WTC11 (cell line): ENCODE data around the gene NAV3. TPM values are rescaled to one million over a fixed set of nuclear protein-coding genes. Genes with fewer than 3 reads are reported as not detected.

ENCODE experiments used
- ATAC-seq: fragments of 200-7000 bp; cut with Tn5 transposase; 2 replicates; pipeline ENCODE4 v1.10.0; 2021; ENCODE audit warnings: mild to moderate bottlenecking, moderate library complexity
- CTCF ChIA-PET: fragments of 300-600 bp; sonication (Branson Sonifier 250); formaldehyde crosslinking; loops from one replicate; lab custom pipeline; 2021; ENCODE audit warnings: antibody characterized with exemption; lab: Charles Lee
- POLR2A ChIA-PET: fragments of 350-600 bp; sonication (Branson Sonifier 250); formaldehyde crosslinking; loops from one replicate; lab custom pipeline; 2021; ENCODE audit warnings: antibody characterized with exemption; lab: Charles Lee
- DNase-seq: peaks from one replicate; pipeline ENCODE4 v3.0.0; 2021; ENCODE audit warnings: low spot score
- H3K27ac Mint-ChIP-seq: 2 replicates; pipeline ENCODE4 v1.8.0; 2021; ENCODE audit warnings: mixed read lengths
- H3K27me3 Mint-ChIP-seq: 2 replicates; pipeline ENCODE4 v1.8.0; 2021; ENCODE audit warnings: low read depth, mild to moderate bottlenecking, moderate library complexity, mixed read lengths
- H3K36me3 Mint-ChIP-seq: 2 replicates; pipeline ENCODE4 v1.8.0; 2021; ENCODE audit warnings: mixed read lengths
- H3K4me1 Mint-ChIP-seq: 2 replicates; pipeline ENCODE4 v1.8.0; 2022; ENCODE audit warnings: mixed read lengths
- H3K4me3 Mint-ChIP-seq: 2 replicates; pipeline ENCODE4 v1.8.0; 2021; ENCODE audit warnings: mild to moderate bottlenecking, moderate library complexity, mixed read lengths
- H3K9me3 Mint-ChIP-seq: 2 replicates; pipeline ENCODE4 v1.8.0; 2021; ENCODE audit warnings: mixed read lengths
- ARID4B ChIP-seq: sonication (generic); formaldehyde crosslinking; IDR thresholded peaks from 2 replicates; pipeline ENCODE4 v1.8.0; 2023; ENCODE audit warnings: missing genetic modification reagents, mild to moderate bottlenecking, borderline replicate concordance
- ATF1 ChIP-seq: sonication (generic); formaldehyde crosslinking; IDR thresholded peaks from 2 replicates; pipeline ENCODE4 v1.8.1; 2023; ENCODE audit warnings: mild to moderate bottlenecking, moderate library complexity, missing genetic modification reagents
- CBFB ChIP-seq: sonication (generic); formaldehyde crosslinking; IDR thresholded peaks from 2 replicates; pipeline ENCODE4 v1.8.1; 2022; ENCODE audit warnings: mild to moderate bottlenecking, low read depth, missing genetic modification reagents
- CDX4 ChIP-seq: fragments of 250-450 bp; sonication (Bioruptor Pico); IDR thresholded peaks from 2 replicates; pipeline ENCODE4 v1.9.0; 2021; ENCODE audit warnings: moderate library complexity, mild to moderate bottlenecking, inconsistent platforms, borderline replicate concordance
- CREB1 ChIP-seq: sonication (generic); formaldehyde crosslinking; IDR thresholded peaks from 2 replicates; pipeline ENCODE4 v1.8.0; 2023; ENCODE audit warnings: mild to moderate bottlenecking, missing genetic modification reagents
- ERG ChIP-seq: fragments of 250-450 bp; sonication (Bioruptor Pico); IDR thresholded peaks from 2 replicates; pipeline ENCODE4 v1.8.0; 2021; ENCODE audit warnings: mild to moderate bottlenecking
- FOXP1 ChIP-seq: sonication (generic); formaldehyde crosslinking; IDR thresholded peaks from 2 replicates; pipeline ENCODE4 v1.8.0; 2022; ENCODE audit warnings: missing genetic modification reagents, mild to moderate bottlenecking, moderate library complexity, borderline replicate concordance
- FOXP4 ChIP-seq: sonication (generic); formaldehyde crosslinking; IDR thresholded peaks from 2 replicates; pipeline ENCODE4 v1.8.0; 2022; ENCODE audit warnings: mild to moderate bottlenecking, missing genetic modification reagents
- GRHL2 ChIP-seq: fragments of 250-450 bp; sonication (Bioruptor Pico); IDR thresholded peaks from 2 replicates; pipeline ENCODE4 v1.8.0; 2022; ENCODE audit warnings: mild to moderate bottlenecking, moderate library complexity; ENCODE audit not compliant: insufficient replicate concordance, severe bottlenecking
- IRF1 ChIP-seq: sonication (generic); formaldehyde crosslinking; IDR thresholded peaks from 2 replicates; pipeline ENCODE4 v1.8.0; 2023; ENCODE audit warnings: missing genetic modification reagents
- MYBL2 ChIP-seq: sonication (generic); formaldehyde crosslinking; IDR thresholded peaks from 2 replicates; pipeline ENCODE4 v1.8.1; 2023; ENCODE audit warnings: mild to moderate bottlenecking, moderate library complexity, missing genetic modification reagents
- NR3C1 ChIP-seq: sonication (generic); formaldehyde crosslinking; conservative IDR thresholded peaks from 2 replicates; pipeline ENCODE4 v1.8.1; 2023; ENCODE audit warnings: low read depth, mild to moderate bottlenecking, missing genetic modification reagents
- TEAD4 ChIP-seq: sonication (generic); formaldehyde crosslinking; IDR thresholded peaks from 2 replicates; pipeline ENCODE4 v1.8.0; 2022; ENCODE audit warnings: mild to moderate bottlenecking, missing genetic modification reagents
- ZNF281 ChIP-seq: sonication (generic); formaldehyde crosslinking; IDR thresholded peaks from 2 replicates; pipeline ENCODE4 v1.8.0; 2023; ENCODE audit warnings: mild to moderate bottlenecking, missing genetic modification reagents
- ZNF396 ChIP-seq: fragments of 250-450 bp; sonication (Bioruptor Pico); IDR thresholded peaks from 2 replicates; pipeline ENCODE4 v1.8.0; 2021; ENCODE audit warnings: mild to moderate bottlenecking, moderate library complexity, borderline replicate concordance
- total RNA-seq: library from RNA; stranded (reverse); gene quantifications from 3 replicates; pipeline ENCODE4 v1.2.3, GENCODE V29; 2021

The NAV3 gene
- total RNA-seq, 1 experiment from 2014 or later: 3.3 TPM

GRCh38 chr12:77800501-77800900 lies 30.2 kb upstream of the NAV3 start:
- H3K27me3 Mint-ChIP-seq: no peaks in the 10 kb centered on the region
- H3K4me1 Mint-ChIP-seq: no peaks in the 10 kb centered on the region
- DNase-seq (no peak), ATAC-seq (no peak)
- H3K4me3 Mint-ChIP-seq: no peak overlapping the region
- H3K36me3 Mint-ChIP-seq: peaks cover 9% of the 10 kb centered on the region
- H3K9me3 Mint-ChIP-seq: peaks cover 23% of the 10 kb centered on the region
- CTCF ChIA-PET: no interaction called here
- no peak overlapping the region for H3K27ac Mint-ChIP-seq
- TF ChIP-seq CDX4 (CRISPR knock-in tag) (no peak), IRF1 (no peak), CREB1 (CRISPR knock-in tag) (no peak), ERG (CRISPR knock-in tag) (no peak), ARID4B (CRISPR knock-in tag) (no peak), NR3C1 (CRISPR knock-in tag) (no peak), CBFB (CRISPR knock-in tag) (no peak), FOXP1 (CRISPR knock-in tag) (no peak), ZNF281 (CRISPR knock-in tag) (no peak), MYBL2 (no peak), TEAD4 (CRISPR knock-in tag) (no peak), ZNF396 (no peak), FOXP4 (CRISPR knock-in tag) (no peak)
- POLR2A ChIA-PET: no interaction called here

GRCh38 chr12:77808534-77808933 lies 22.2 kb upstream of the NAV3 start:
- Mint-ChIP-seq H3K4me3 (no peak overlapping the region), H3K36me3 (peaks cover 5% of the 10 kb centered on the region), H3K4me1 (peaks cover 7% of the 10 kb centered on the region; the same call in 1 of the 2 replicates), H3K27ac (no peak overlapping the region), H3K27me3 (no peaks in the 10 kb centered on the region; the same call in 1 of the 2 replicates), H3K9me3 (peaks cover 15% of the 10 kb centered on the region)
- CTCF ChIA-PET: interaction anchor here (0.7 to 1.5 kb wide), 3 partner anchors 9 to 309 kb away, joined by 3 to 5 read pairs (median 3); no protein-coding TSS in a partner anchor
- peak; percentile 36; the same call in 1 of the 2 replicates for ATAC-seq
- peak; percentile 14 for DNase-seq
- POLR2A ChIA-PET: no interaction called here
- TF ChIP-seq ATF1 (no peak), GRHL2 (no peak)
